ENCODE data around the gene SOCS1. TPM values are rescaled to one million over a fixed set of nuclear protein-coding genes. Genes with fewer than 3 reads are reported as not detected.
A peak's percentile ranks its signal among the peaks of the same experiment; 100 is the strongest.

SOCS1 gene
- total RNA-seq, 1 donor from 2014 or later = 2.8 TPM

GRCh38 chr16:11283820-11284248, 27.8 kb upstream of the SOCS1 start:
- no peak for ATAC-seq

GRCh38 chr16:11280616-11281522, 24.9 kb upstream of the SOCS1 start, which contains the start of gene PRM1:
Gene PRM1 (minus strand): TSS chr16:11281330. CDS start chr16:11281238, 92 bp downstream.
- no peak for ATAC-seq

DNA sequence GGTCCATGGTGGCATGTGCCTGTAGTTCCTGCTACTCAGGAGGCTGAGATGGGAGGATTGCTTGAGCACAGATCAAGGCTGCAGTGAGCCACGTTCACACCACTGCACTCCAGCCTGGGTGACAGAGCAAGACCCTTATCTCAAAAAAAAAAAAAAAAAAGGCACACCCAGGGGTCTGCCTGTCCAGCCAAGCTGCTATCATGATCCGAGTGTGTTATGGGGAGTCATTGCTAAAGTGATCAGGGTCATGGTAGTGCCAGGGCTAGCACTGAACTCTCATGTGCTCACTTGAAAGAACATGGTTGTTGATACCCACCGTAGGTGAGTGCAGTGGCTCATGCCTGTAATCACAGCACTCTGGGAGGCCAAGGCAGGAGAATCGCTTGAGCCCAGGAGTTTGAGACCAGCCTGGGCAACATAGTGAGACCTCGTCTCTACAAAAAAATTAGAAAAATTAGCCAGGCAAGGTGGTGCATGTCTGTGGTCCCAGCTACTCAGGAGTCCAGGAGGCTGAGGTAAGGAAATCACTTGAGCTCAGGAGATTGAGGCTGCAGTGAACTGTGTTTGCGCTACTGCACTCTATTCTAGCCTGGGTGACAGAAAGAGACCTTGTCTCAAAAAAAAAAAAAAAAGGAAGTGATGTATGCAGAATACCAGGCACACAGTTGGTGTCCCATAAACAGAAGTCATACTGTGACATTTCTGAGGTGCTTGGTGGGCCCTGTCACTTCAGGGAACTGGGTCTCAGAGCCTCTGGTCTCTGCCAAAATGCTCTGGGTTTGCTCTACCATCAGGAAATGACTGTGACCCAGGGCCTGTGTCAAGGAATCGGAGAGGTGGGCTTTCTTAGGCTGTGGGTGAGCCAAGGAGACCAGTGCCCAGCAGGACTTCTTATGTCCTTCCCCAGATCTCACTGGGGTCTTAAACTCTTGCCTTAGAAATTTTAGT, 23.0 kb upstream of the SOCS1 start:
- ATAC-seq = no peak

DNA sequence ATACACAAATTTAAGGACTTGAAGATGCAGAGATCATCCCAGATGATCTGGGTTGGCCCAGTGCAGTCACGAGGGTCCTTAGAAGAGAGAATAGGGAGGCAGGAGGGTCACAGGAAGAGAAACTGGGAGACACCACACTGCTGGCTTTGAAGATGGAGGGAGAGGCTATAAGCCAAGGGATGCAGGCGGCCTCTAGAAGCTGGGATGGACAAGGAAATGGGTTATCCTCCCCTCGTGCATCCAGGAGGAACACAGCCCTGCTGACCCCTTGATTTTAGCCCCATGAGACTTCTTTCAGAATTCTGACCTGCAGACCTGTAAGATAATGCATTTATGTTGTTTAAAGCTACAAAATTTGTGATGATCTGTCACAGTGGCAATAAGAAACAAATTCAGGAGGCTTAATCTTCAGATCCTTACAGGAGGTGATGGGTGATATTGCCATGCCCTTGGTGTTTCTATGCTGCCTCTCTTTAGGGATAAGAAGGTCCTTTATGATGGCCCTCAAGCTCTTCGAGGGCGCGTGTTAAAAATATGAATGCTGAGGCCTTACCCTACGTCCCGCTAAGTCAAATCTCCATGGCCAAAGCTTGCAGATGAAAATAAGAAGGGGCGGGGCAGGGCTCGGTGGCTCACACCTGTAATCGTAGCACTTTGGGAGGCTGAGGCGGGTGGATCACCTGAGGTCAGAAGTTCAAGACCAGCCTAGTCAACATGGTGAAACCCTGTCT, 21.8 kb upstream of the SOCS1 start:
- ATAC-seq = no peak

GRCh38 chr16:11276896-11277593, 21.0 kb upstream of the SOCS1 start:
- no peak for ATAC-seq

- no peak for ATAC-seq
These were observed 20.3 kb upstream of the SOCS1 start, which contains the start of gene PRM2 for GRCh38 chr16:11276143-11276895. Gene PRM2 (minus strand): TSS chr16:11276480. CDS start chr16:11276370, 110 bp downstream.

DNA sequence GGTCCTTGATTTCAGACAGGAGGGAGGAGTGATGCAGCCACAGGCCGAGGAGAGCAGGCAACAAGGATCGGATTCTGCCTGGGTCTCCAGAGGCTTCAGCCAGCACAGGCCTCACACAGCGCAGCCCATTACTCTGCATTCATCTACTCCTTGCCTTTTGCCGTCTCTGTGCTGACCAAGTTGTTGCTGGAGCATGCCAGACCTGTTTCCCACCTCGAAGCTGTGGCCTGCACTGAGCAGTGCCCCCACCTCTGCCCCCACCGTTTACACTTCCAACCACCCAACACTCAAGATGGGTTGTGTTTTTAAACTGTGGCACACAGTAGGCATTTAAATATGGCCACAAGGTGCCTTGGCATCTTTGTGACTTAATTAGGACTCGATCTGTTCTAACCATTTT, 19.0 kb upstream of the SOCS1 start:
- ATAC-seq = no peak

- no peak for ATAC-seq
These were observed 17.8 kb upstream of the SOCS1 start for GRCh38 chr16:11273721-11274324.

GRCh38 chr16:11272921-11273720, 17.1 kb upstream of the SOCS1 start, which contains the start of gene PRM3:
Gene PRM3 (minus strand): TSS chr16:11273629. CDS start chr16:11273595, 34 bp downstream.
- ATAC-seq = no peak

GRCh38 chr16:11272484-11272883, 16.5 kb upstream of the SOCS1 start:
- peak; percentile 24 for ATAC-seq

DNA sequence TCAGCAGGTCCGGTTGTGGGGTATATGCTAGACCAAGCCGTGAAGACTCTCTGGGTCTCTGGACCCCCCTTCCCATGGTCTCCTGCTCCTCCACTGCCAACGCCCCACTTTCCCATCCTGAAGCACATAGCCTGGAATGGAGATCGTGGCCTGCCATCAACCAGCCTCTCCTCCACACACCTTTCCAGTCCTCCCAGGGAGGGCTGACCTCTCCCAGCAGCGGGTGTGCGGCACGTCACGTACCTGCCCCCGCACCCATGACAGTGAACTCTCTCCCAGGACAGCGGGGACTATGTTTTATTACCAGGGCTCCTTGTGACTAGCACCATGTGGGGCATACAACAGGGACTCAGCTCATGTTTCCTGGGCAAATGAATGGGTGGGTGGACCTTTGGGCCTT, 15.6 kb upstream of the SOCS1 start:
- no peak for ATAC-seq

DNA sequence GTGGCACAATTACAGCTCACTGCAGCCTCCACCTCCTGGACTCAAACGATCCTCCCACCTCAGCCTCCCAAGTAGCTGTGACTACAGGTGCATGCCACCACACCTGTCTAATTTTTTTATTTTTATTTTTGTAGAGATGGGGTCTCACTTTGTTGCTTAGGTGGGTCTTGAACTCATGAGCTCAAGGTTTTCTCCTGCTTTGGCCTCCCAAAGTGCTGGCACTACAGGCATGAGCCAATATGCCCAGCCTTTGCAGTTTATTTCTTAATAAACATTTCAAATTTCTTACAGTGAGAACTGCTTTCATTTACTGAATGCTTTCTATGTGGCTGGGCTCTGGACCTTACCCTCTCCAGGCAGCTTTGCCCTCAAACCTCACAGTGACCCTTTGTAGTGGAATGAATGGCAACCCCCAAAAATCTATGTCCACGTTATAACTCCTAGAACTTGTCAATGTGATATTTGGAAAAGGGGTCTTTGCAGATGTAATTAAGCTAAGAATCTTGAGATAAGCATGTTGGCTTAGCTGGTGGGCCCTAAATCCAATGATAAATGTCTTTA, 14.7 kb upstream of the SOCS1 start:
- ATAC-seq = no peak

DNA sequence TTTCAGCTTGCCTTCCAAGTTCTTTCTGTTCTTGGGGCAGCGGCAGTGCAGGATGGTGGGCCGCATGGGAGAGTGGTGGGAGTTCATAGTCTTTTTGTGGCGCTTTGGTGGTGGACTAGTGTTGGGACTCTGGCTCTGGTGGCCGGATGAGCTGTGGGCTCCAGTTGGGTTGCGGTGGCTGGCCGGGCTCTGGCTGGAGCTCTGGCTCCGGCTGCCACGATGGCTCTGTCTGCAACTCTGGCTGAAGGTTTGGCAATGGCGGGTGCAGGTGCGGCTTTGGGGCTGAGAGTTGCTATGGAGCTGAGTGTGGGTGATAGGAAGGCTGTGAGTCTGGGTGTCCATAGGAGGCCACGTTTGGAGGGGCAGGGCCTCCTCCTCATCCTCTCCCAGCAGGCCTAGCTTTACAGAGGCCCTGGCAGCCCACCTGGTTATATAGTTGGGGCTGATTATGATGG, 12.9 kb upstream of the SOCS1 start, which contains the start of gene TNP2:
Gene TNP2 (minus strand): TSS at position 405 of the 455 bp plus-strand sequence. CDS start 63 bp downstream, at position 342.
- no peak for ATAC-seq

DNA sequence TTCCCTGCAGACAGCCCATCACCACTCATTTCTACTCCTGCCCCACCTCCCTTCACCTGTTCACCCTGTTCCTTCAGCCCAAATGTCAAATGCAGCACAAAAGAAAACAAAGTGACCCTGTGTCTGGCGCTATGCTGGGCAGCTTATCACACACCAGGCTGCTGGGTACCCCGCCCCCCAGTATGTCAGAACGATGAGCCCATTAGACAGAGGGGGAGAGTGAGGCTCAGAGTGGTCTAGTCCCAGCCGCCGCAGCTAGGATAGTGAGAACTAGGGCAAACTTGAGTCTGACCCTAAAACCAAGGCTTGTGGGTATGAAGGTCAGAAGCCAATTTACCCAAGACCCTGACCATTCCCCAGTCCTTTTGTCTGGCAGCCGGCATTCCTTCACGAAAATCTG, 9.1 kb upstream of the SOCS1 start:
- no peak for ATAC-seq

- no peak for ATAC-seq
These were observed 8.3 kb upstream of the SOCS1 start for GRCh38 chr16:11264155-11264832.

- no peak for ATAC-seq
These were observed 7.7 kb upstream of the SOCS1 start for GRCh38 chr16:11263737-11264136.

GRCh38 chr16:11262915-11263314, 6.9 kb upstream of the SOCS1 start:
- no peak for ATAC-seq

- no peak for ATAC-seq
These were observed 4.6 kb upstream of the SOCS1 start for GRCh38 chr16:11260596-11260966.

All from esophagus mucosa (tissue), 1 donor.